HG03575 (cell line): Measurements from ENCODE around the gene CDCA7.
"Not testable (repeated sequence)": the region's sequence is repeated elsewhere in the genome, so short reads cannot be mapped to it uniquely, and the experiment has no call there.

Experiments
- ATAC-seq: cut with Tn5 transposase; IDR thresholded peaks from one replicate; pipeline ENCODE4 v1.9.1; 2021; ENCODE audit not compliant: unreplicated experiment, insufficient number of reproducible peaks, low FRiP score; ENCODE audit errors: extremely low read depth

The CDCA7 gene

DNA sequence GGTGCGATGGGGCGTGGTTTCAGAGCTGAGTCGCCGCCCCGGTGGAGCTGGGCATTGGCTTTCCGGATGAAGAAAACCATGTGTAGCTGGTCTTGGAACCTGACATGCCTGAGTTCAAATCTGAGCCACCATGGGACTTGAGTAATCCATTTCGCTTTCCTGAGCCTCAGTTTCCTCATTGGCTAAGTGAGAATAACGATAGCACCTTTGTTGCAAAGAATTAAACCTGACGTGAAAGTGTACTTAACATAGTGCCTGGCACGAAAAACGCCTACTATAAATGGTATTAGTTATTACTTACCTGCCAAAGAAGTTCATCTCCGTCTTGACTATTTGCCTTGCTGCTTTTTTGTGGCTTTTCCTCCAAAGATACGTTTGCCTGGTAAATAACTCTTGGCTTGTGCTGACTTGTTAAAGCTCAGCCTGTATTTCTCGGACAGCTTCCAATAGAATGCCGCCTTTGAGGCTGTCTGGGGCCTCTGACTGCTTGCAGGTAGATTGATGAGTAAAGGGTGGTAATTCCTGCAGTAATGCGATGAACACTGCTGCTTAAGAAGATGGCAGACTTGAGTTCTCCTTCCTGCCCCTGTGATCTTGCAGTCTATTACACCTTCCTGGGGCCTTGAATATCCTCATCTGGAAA lies 1.3 kb downstream of the CDCA7 start:
- no peak for ATAC-seq

DNA sequence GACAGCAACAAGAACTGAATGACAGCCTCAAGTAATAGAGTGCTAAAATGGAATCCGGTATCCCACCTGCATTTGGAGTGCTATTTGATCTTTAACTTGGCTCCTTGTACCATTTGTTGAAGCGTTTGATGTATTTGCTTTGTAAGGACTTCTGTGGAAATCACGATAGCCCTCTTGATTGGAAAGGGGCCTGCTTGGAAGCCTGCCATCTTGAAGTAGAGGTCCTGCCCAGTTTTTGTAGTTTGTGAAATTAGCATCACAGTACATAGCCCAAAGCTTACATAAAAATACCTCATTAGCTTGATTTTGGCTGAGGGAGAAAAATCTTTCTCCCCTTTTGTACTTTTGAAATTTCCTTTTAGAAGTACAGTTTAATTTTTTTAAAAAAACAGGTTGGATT lies 2.7 kb downstream of the CDCA7 start:
- no peak for ATAC-seq

- ATAC-seq = no peak
Observed at GRCh38 chr2:173358616-173359015, 3.9 kb downstream of the CDCA7 start.

GRCh38 chr2:173359231-173359630 lies 4.6 kb downstream of the CDCA7 start:
- no peak for ATAC-seq

DNA sequence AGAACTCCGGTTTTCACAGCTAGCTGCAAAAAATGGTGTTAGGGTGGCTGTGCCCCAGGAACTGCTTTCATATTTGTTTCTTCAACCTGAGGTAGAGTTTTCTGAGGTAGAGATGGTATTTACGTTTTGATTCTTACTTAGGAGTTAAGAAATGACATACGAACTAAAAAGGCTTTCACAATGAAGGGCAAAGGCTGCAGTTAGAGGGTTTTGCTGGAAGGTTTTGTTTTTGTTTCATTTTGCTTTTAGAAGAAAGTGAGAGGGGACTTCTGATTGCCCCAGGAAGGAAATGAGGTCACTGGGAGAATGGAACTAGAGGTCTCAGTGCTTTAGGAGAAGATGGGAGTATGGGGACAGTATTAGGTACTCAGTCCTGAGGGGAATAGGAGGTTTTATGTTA lies 15.5 kb downstream of the CDCA7 start:
- ATAC-seq = no peak

GRCh38 chr2:173371023-173371422 lies 16.4 kb downstream of the CDCA7 start:
- no peak for ATAC-seq

GRCh38 chr2:173373290-173373689 lies 18.6 kb downstream of the CDCA7 start:
- no peak for ATAC-seq

DNA sequence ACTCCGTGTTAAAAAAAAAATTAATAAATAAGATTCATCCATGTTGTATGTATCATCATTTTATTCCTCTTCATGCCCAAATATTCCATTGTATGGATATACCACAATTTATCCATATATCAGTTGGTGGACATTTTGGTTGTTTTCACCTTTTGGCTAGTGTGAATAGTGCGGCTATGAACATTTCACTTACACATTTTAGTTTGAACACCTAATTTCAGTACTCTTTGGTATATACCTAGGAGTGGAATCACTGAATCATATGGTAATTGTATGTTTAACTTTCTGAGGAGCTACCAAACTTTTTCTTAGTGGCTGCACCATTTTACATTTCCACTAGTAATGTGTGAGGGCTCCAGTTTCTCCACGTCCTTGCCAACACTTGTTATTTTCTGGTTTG lies 20.0 kb downstream of the CDCA7 start:
- ATAC-seq = no peak

- ATAC-seq = not testable (repeated sequence)
Observed at GRCh38 chr2:173385534-173385933, 30.9 kb downstream of the CDCA7 start.

DNA sequence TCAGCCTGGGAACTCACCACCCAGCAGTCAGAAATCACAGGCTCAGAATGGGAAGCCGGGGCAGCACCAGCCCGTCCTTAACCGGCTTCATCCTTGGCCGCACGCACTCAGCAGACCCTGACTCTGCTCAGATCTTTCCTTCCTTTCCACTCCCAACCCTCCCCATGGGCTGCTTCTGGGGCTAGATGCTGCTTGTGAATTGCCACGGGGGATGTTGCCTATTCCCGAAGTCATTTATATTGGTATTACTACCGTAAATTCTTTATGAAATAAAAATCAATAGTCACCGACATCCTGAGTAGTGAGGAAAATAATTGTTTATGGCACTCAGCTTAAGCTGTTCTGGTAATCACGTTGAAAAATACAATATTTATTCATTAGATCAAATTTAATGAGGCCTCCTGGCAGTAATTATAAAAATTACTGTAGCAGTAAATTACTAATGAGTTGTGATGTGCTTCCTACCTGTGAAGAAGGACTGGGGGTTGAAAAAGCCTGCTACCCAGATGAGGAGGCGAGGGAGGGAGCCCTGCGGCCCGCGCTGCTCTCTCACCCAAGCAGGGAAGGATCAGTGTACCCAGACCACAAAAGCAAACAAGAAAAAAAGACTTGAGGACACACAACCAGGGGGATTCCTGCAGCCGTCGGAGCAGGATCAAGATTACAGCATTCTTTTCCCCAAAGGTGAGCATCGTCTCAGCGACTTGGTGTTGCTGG lies 31.5 kb downstream of the CDCA7 start:
- ATAC-seq = no peak

GRCh38 chr2:173386738-173387065 lies 32.0 kb downstream of the CDCA7 start:
- no peak for ATAC-seq

DNA sequence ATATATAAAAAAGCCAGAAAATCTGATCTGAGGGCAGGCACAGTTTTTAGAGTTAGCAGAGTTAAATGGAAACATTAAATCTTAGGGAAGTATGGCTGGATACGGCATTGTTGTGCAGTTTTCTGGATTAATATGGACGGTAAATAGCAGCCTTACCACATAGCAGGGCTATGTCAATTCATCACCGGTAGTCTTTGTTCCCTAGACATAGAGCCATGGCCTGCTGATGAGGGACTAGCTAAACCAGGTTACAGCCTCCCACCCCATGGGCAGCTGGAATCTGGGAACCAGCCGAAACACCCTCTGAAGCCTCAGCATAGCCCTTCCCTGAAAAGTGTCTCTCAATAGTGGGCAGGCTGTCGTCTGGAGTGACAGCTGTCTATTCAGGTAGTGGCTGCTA lies 32.4 kb downstream of the CDCA7 start:
- no peak for ATAC-seq

DNA sequence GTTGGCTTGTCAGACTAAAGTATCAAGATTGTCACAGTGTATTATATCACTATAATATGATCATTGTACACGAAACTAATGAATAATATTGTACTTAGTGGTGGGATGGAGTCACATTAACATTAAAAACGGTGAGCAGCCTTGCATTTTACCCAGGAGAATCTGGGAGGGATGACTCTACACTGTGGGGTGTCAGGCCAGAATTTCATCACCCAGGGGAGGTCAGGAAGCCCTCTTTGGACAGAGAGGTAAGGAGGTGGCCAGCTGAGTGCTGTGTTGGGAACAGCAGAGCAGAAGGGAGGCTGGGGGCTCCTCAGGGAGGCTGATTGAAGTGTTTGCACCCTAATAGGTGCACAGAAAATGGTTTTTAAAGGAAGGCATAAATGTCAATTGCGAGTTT lies 33.0 kb downstream of the CDCA7 start:
- no peak for ATAC-seq

DNA sequence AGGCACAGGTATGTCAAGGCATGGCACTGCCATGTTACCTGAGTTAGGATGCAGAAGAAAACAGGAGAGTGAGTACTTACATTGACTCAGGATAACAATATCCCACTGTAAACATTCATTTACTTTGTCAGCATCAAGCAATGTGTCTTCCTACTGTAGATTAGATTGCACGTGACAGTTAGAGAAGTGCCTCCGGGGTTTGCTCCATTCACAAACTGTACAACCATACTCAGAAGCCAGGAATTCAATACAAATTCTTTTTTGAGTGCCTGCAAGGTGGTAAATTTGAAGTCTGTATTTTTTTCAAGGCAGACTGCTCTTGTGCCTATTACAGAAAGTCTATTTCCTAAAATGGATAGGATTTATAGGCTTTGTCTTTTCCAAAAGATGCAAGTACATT lies 34.1 kb downstream of the CDCA7 start:
- ATAC-seq = no peak

DNA sequence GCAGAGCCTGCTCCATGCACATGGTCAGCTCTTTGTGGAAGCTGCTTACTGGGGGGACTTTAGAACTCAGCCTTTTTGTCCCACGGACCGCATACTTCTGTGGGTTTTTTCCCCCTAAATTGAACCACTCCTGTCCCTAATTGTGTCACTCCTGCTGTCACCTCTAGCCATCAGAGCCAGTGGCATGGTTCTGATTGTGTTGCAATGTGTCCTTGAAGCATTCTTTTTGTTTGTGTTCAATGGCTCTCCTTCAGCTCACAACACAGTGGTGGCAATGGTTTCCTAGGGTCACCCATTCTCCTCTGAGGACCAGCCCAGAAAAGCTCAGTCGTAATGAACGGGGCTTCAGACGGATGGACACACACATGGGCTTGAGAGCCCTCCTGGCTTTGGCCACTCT lies 35.4 kb downstream of the CDCA7 start:
- ATAC-seq = no peak

GRCh38 chr2:173392731-173393130 lies 38.1 kb downstream of the CDCA7 start:
- ATAC-seq = no peak

DNA sequence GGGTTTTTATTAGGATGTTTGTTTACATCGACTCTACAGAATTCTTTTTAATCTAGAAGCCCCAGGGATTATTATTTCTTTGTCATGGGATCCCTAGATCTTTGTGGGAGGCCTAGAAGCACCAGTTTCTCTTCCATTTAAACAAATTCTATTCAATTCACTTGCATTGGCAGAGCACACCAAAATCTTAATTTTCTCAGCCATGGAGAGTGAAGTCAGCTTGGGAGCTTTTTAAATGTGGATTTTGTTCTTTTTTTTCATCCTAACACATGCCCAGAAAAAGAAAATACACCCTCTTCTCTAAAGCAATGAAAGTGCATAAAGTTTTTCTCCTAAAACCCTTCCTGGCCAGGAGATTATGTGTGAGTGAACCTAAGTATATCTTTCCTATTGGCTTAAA lies 38.5 kb downstream of the CDCA7 start:
- no peak for ATAC-seq

DNA sequence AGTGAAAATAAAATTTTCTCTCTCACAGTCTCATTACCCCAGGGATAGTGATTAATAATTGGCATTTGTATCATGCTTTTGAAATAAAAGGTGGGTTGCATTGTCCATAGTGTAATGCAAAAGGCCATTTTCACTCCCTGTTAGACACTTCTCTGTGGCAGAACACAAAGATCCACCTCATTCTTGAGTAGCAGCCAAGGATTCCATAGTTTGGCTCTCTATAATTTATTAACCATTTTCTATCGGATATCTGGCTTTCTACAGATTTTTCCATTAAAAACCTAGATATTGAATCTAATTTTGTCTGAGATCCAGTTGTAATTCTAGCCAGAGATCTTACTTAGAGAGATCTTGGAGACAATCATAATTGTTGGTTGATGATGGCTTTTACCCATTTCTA lies 39.0 kb downstream of the CDCA7 start:
- ATAC-seq = no peak

DNA sequence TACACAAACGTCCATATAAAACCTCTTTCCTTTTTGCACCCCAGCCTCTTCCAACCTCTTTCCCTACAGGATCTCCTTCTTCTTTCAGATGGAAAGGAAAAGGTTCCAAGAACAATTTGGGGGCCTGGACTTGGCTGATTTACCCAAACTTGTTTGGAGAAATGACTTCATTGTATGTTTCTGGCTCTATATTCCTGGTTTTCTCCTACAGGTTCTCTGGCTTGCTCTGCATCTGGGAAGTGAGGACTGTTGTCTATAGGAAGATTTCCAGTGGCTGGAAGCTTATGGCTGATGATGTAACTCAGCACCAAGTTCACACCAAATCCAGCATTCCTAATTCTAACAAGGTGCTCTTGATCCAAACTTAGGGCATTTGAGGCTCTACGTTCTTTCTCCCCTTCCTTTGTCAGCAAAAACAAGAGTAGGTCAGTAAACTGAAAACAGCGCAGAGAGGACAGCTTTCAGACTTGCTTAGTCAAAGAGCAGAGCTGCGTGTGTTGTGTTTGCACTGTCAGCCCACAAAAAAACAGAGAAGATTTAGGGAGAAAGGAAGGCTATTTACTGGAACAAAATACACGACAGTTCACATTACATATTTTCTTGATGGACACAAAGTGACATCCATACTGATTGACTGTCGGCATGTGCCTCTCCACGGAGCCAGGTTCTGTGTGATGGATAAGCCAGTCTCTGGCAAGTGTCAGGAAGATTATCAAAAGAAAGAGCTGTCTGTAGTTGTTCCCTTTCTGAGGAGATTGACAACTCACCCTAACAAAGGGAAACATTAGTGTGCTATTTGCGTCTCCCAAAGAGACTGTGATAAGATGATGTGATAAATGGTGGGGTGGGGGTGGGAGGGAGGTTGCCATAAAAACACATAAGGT lies 39.7 kb downstream of the CDCA7 start:
- ATAC-seq = no peak
